Frontal cortex (tissue), 4 donors: ENCODE data around the gene TSHZ1. TPM values are rescaled to one million over a fixed set of nuclear protein-coding genes. Genes with fewer than 3 reads are reported as not detected.
A peak's percentile ranks its signal among the peaks of the same experiment; 100 is the strongest.

Experiments
- DNase-seq, 2 donors: peaks; one replicate each; pipeline ENCODE4 v3.0.0; 2012; ENCODE audit warnings: low spot score in 2 of 2
- FAIRE-seq: peaks from 2 replicates; lab custom pipeline; 2012; peaks lifted over from hg19 to GRCh38; lab: Jason Lieb, UNC
- total RNA-seq: library from RNA; depleted of rRNA; stranded (reverse); fragments of >200 nt; gene quantifications from one replicate; pipeline ENCODE4 v1.2.3, GENCODE V29; 2014
- donor health status: control.
- donor health status: control.
- donor health status: control.

Gene TSHZ1
- total RNA-seq: 7.3 TPM

GRCh38 chr18:75210274-75211001 is at the start of gene TSHZ1:
TSHZ1 (plus strand) TSS chr18:75210797; CDS start chr18:75211877, 1,080 bp downstream.
- peak; percentile 73 to 83 for DNase-seq
- no peak for FAIRE-seq

- FAIRE-seq: no peak
- DNase-seq: no peak
Observed at GRCh38 chr18:75161256-75162028, 49.2 kb upstream of the TSHZ1 start.

GRCh38 chr18:75162467-75162866 is 48.1 kb upstream of the TSHZ1 start:
- FAIRE-seq (no peak), DNase-seq (no peak)

GRCh38 chr18:75162978-75163377 is 47.6 kb upstream of the TSHZ1 start:
- DNase-seq: no peak
- no peak for FAIRE-seq

GRCh38 chr18:75163736-75164135 is 46.9 kb upstream of the TSHZ1 start:
- DNase-seq: no peak
- no peak for FAIRE-seq

- FAIRE-seq: no peak
- DNase-seq: no peak
Observed at GRCh38 chr18:75164479-75164878, 46.1 kb upstream of the TSHZ1 start.

- FAIRE-seq (no peak), DNase-seq (no peak)
Observed at GRCh38 chr18:75165926-75166325, 44.7 kb upstream of the TSHZ1 start.

GRCh38 chr18:75167137-75167536 is 43.5 kb upstream of the TSHZ1 start:
- no peak for FAIRE-seq
- DNase-seq: no peak

GRCh38 chr18:75167759-75168618 is 42.6 kb upstream of the TSHZ1 start:
- DNase-seq: no peak
- no peak for FAIRE-seq

GRCh38 chr18:75168619-75169018 is 42.0 kb upstream of the TSHZ1 start:
- FAIRE-seq: no peak
- no peak for DNase-seq

- FAIRE-seq (no peak), DNase-seq (no peak)
Observed at GRCh38 chr18:75169411-75169810, 41.2 kb upstream of the TSHZ1 start.

- DNase-seq (no peak), FAIRE-seq (no peak)
Observed at GRCh38 chr18:75170022-75170789, 40.4 kb upstream of the TSHZ1 start.

- DNase-seq (no peak), FAIRE-seq (no peak)
Observed at GRCh38 chr18:75170916-75171315, 39.7 kb upstream of the TSHZ1 start.

GRCh38 chr18:75172299-75173124 is 38.1 kb upstream of the TSHZ1 start:
- DNase-seq: no peak
- no peak for FAIRE-seq

GRCh38 chr18:75173125-75173432 is 37.5 kb upstream of the TSHZ1 start:
- DNase-seq (no peak), FAIRE-seq (no peak)

- no peak for FAIRE-seq
- DNase-seq: no peak
Observed at GRCh38 chr18:75173738-75174137, 36.9 kb upstream of the TSHZ1 start.

- no peak for FAIRE-seq
- DNase-seq: no peak
Observed at GRCh38 chr18:75176849-75177248, 33.7 kb upstream of the TSHZ1 start.

- FAIRE-seq: no peak
- no peak for DNase-seq
Observed at GRCh38 chr18:75178376-75178775, 32.2 kb upstream of the TSHZ1 start.
